H9 (cell line): Measurements from ENCODE around the gene WFDC12. TPM values are rescaled to one million over a fixed set of nuclear protein-coding genes. Genes with fewer than 3 reads are reported as not detected.

Experiments
- DNase-seq: peaks from one replicate; pipeline ENCODE4 v3.0.0-alpha.2; 2017
- H2AFZ ChIP-seq: one replicate; pipeline ENCODE4 v1.6.1; 2013; ENCODE audit warnings: mild to moderate bottlenecking, low read length, control low read depth, moderate library complexity
- H2AK5ac ChIP-seq: 2 replicates; pipeline ENCODE4 v1.6.1; 2013; ENCODE audit warnings: low read length, control low read depth, mixed read lengths; ENCODE audit not compliant: insufficient read length
- H2BK120ac ChIP-seq: one replicate; pipeline ENCODE4 v1.6.1; 2013; ENCODE audit warnings: low read depth, mild to moderate bottlenecking, low read length, control low read depth, inconsistent platforms; ENCODE audit not compliant: poor library complexity, severe bottlenecking
- H2BK12ac ChIP-seq: 2 replicates; pipeline ENCODE4 v1.6.1; 2013; ENCODE audit warnings: low read length, control low read depth, mixed read lengths, low read depth; ENCODE audit not compliant: insufficient read length
- H2BK15ac ChIP-seq: 2 replicates; pipeline ENCODE4 v1.6.1; 2013; ENCODE audit warnings: low read depth, low read length, control low read depth
- H2BK20ac ChIP-seq: one replicate; pipeline ENCODE4 v1.6.1; 2013; ENCODE audit warnings: low read depth, mild to moderate bottlenecking, low read length, control low read depth, inconsistent platforms; ENCODE audit not compliant: poor library complexity, severe bottlenecking
- H2BK5ac ChIP-seq: 2 replicates; pipeline ENCODE4 v1.6.1; 2013; ENCODE audit warnings: low read length, control low read depth, mixed read lengths; ENCODE audit not compliant: insufficient read length
- H3K14ac ChIP-seq: 2 replicates; pipeline ENCODE4 v1.6.1; 2013; ENCODE audit warnings: low read length, control low read depth; ENCODE audit not compliant: insufficient read depth
- H3K18ac ChIP-seq: 2 replicates; pipeline ENCODE4 v1.6.1; 2013; ENCODE audit warnings: low read depth, mild to moderate bottlenecking, mixed read lengths, low read length, control low read depth; ENCODE audit not compliant: insufficient read length
- H3K23ac ChIP-seq: 2 replicates; pipeline ENCODE4 v1.6.1; 2013; ENCODE audit warnings: low read length, control low read depth, mixed read lengths, low read depth; ENCODE audit not compliant: insufficient read length
- H3K23me2 ChIP-seq: 2 replicates; pipeline ENCODE4 v1.6.1; 2013; ENCODE audit warnings: low read depth, mild to moderate bottlenecking, mixed read lengths, low read length, control low read depth; ENCODE audit not compliant: insufficient read length, poor library complexity, severe bottlenecking
- H3K27ac ChIP-seq: 2 replicates; pipeline ENCODE4 v1.5.1; 2013; ENCODE audit warnings: low read length, control low read depth, mixed read lengths, low read depth; ENCODE audit not compliant: insufficient read length
- H3K27me3 ChIP-seq: 2 replicates; pipeline ENCODE4 v1.6.1; 2013; ENCODE audit warnings: low read length, control low read depth, inconsistent platforms; ENCODE audit not compliant: insufficient read depth
- H3K4ac ChIP-seq: 2 replicates; pipeline ENCODE4 v1.6.1; 2013; ENCODE audit warnings: low read depth, mild to moderate bottlenecking, control low read depth, inconsistent platforms, low read length, moderate library complexity
- H3K4me1 ChIP-seq: 2 replicates; pipeline ENCODE4 v1.6.1; 2013; ENCODE audit warnings: low read length, control low read depth, inconsistent platforms; ENCODE audit not compliant: insufficient read depth
- H3K4me2 ChIP-seq: 2 replicates; pipeline ENCODE4 v1.6.1; 2013; ENCODE audit warnings: low read length, control low read depth, mixed read lengths; ENCODE audit not compliant: insufficient read length, insufficient read depth
- H3K56ac ChIP-seq: 2 replicates; pipeline ENCODE4 v1.6.1; 2013; ENCODE audit warnings: low read depth, mild to moderate bottlenecking, mixed read lengths, low read length, control low read depth; ENCODE audit not compliant: insufficient read length
- H3K79me1 ChIP-seq: 2 replicates; pipeline ENCODE4 v1.6.1; 2013; ENCODE audit warnings: low read depth, mild to moderate bottlenecking, moderate library complexity, low read length, control low read depth, inconsistent platforms; ENCODE audit not compliant: insufficient read depth, poor library complexity, severe bottlenecking
- H3K79me2 ChIP-seq: 2 replicates; pipeline ENCODE4 v1.6.1; 2013; ENCODE audit warnings: low read length, control low read depth, inconsistent platforms; ENCODE audit not compliant: insufficient read depth
- H3K9ac ChIP-seq: 2 replicates; pipeline ENCODE4 v1.6.1; 2013; ENCODE audit warnings: low read length, control low read depth, mixed read lengths; ENCODE audit not compliant: insufficient read length; ENCODE audit errors: extremely low read depth
- H3K9me3 ChIP-seq: one replicate; pipeline ENCODE4 v1.6.1; 2013; ENCODE audit warnings: low read depth, low read length, inconsistent platforms; ENCODE audit not compliant: control insufficient read depth
- H3T11ph ChIP-seq: one replicate; pipeline ENCODE4 v1.6.1; 2013; ENCODE audit warnings: mild to moderate bottlenecking, low read length, control low read depth, inconsistent platforms
- H4K20me1 ChIP-seq: one replicate; pipeline ENCODE4 v1.6.1; 2013; ENCODE audit not compliant: control insufficient read depth, insufficient read length, insufficient read depth
- H4K5ac ChIP-seq: 2 replicates; pipeline ENCODE4 v1.6.1; 2013; ENCODE audit warnings: low read depth, mild to moderate bottlenecking, mixed read lengths, low read length, control low read depth; ENCODE audit not compliant: insufficient read length
- H4K8ac ChIP-seq: replicated peaks from 2 replicates; pipeline ENCODE4 v1.6.1; 2013; ENCODE audit warnings: low read length, control low read depth, mixed read lengths, low read depth; ENCODE audit not compliant: insufficient read length
- H4K91ac ChIP-seq: 2 replicates; pipeline ENCODE4 v1.6.1; 2013; ENCODE audit warnings: low read depth, mild to moderate bottlenecking, moderate library complexity, mixed read lengths, low read length, control low read depth; ENCODE audit not compliant: insufficient read length
- H3K27ac Mint-ChIP-seq, 3 experiments: 2 replicates in 2 of 3; 3 replicates in 1 of 3; pipeline ENCODE4 v1.8.0; 2020 to 2021; ENCODE audit warnings: mixed read lengths in 3 of 3, mild to moderate bottlenecking in 1 of 3, moderate library complexity in 1 of 3
- H3K27me3 Mint-ChIP-seq: 2 replicates; pipeline ENCODE4 v1.8.0; 2021; ENCODE audit warnings: low read depth, mild to moderate bottlenecking, moderate library complexity, mixed read lengths
- H3K36me3 Mint-ChIP-seq, 3 experiments: 2 replicates in 2 of 3; 3 replicates in 1 of 3; pipeline ENCODE4 v1.8.0; 2020 to 2021; ENCODE audit warnings: low read depth in 3 of 3, mixed read lengths in 3 of 3; ENCODE audit not compliant: insufficient read depth in 1 of 3
- H3K4me1 Mint-ChIP-seq, 2 experiments: 2 replicates each; pipeline ENCODE4 v1.8.0; 2020; ENCODE audit warnings: mixed read lengths in 2 of 2
- H3K4me3 Mint-ChIP-seq, 2 experiments: 2 replicates in 1 of 2; 3 replicates in 1 of 2; pipeline ENCODE4 v1.8.0; 2020 to 2021; ENCODE audit warnings: mild to moderate bottlenecking in 2 of 2, mixed read lengths in 2 of 2, moderate library complexity in 1 of 2
- H3K9me3 Mint-ChIP-seq, 2 experiments: 2 replicates in 1 of 2; 3 replicates in 1 of 2; pipeline ENCODE4 v1.8.0; 2020; ENCODE audit warnings: mild to moderate bottlenecking in 2 of 2, mixed read lengths in 2 of 2, moderate library complexity in 1 of 2
- WGBS: extraction: QIAGEN DNeasy Blood & Tissue Kit; methylation state at CpG from one replicate; pipeline ENCODE4 v1.1.7; 2013; ENCODE audit warnings: missing lambda C conversion rate, low lambda C conversion rate, mixed read lengths; ENCODE audit not compliant: insufficient read length; ENCODE audit errors: extremely low coverage; 5-methylcytosine and 5-hydroxymethylcytosine counted together
- total RNA-seq: library from RNA; stranded (reverse); gene quantifications from 2 replicates; pipeline ENCODE4 v1.2.1, GENCODE V29; 2021
- TF ChIP-seq, protein P1 (sequence below): fragments of 200-600 bp; sonication (generic); conservative IDR thresholded peaks from 3 replicates; pipeline ENCODE4 v1.8.0; 2021; ENCODE audit warnings: antibody characterized with exemption, mild to moderate bottlenecking

WFDC12 gene
- total RNA-seq, 1 experiment from 2014 or later = not detected

DNA sequence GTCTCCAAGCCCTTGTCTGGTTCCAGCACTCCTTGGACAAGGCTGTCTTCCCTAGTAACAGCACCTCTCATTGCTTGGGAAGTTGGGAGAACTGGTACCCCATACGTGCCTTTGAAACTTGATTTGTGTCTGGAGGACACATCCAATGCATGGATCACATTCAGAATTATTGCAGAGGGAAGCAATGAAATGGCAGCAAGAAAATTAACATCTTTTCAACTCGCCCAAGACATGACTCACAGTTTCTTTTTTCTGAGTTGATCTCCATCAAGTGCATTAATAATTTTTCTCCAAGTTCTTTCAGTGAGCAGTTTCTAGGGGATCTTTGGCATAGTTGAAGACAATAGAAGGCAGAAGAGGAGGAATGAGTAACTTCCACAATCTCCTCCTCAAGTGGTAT, 28.1 kb upstream of the WFDC12 start:
- no peak overlapping the region for H2BK15ac ChIP-seq
- H3K4me2 ChIP-seq = no peak overlapping the region
- no peaks in the 10 kb centered on the region for H3K23me2 ChIP-seq
- H3K27me3 ChIP-seq = no peaks in the 10 kb centered on the region
- DNase-seq = no peak
- no peak overlapping the region for H4K5ac ChIP-seq
- no peaks in the 10 kb centered on the region for H3K4me1 ChIP-seq
- no peak overlapping the region for H3K18ac ChIP-seq
- H4K8ac ChIP-seq = no peak overlapping the region
- H3K9me3 Mint-ChIP-seq = peaks cover 4 to 14% of the 10 kb centered on the region in 2 experiments
- no peaks in the 10 kb centered on the region for H3K4me1 Mint-ChIP-seq
- H3K4me3 Mint-ChIP-seq = no peak overlapping the region
- H2BK20ac ChIP-seq = no peak overlapping the region
- H2AK5ac ChIP-seq = no peak overlapping the region
- H3K27me3 Mint-ChIP-seq = peaks cover 19% of the 10 kb centered on the region
- no peak overlapping the region for H3K56ac ChIP-seq
- no peak overlapping the region for H3T11ph ChIP-seq
- no peak overlapping the region for H2AFZ ChIP-seq
- no peaks in the 10 kb centered on the region for H3K79me2 ChIP-seq
- H2BK120ac ChIP-seq = no peak overlapping the region
- no peak overlapping the region for H3K4ac ChIP-seq
- no peak overlapping the region for H3K14ac ChIP-seq
- no peaks in the 10 kb centered on the region for H3K79me1 ChIP-seq
- H3K9ac ChIP-seq = no peak overlapping the region
- no peak overlapping the region for H3K23ac ChIP-seq
- H3K9me3 ChIP-seq = no peaks in the 10 kb centered on the region
- no peaks in the 10 kb centered on the region for H4K20me1 ChIP-seq
- H2BK5ac ChIP-seq = no peak overlapping the region
- no CpG with 5 or more reads among the region's 2 CpGs for WGBS
- H3K27ac Mint-ChIP-seq = no peak overlapping the region
- H3K36me3 Mint-ChIP-seq = no peaks in the 10 kb centered on the region; a peak in 1 of 7 replicates
- H3K27ac ChIP-seq = no peak overlapping the region
- TF ChIP-seq, protein P1, sequence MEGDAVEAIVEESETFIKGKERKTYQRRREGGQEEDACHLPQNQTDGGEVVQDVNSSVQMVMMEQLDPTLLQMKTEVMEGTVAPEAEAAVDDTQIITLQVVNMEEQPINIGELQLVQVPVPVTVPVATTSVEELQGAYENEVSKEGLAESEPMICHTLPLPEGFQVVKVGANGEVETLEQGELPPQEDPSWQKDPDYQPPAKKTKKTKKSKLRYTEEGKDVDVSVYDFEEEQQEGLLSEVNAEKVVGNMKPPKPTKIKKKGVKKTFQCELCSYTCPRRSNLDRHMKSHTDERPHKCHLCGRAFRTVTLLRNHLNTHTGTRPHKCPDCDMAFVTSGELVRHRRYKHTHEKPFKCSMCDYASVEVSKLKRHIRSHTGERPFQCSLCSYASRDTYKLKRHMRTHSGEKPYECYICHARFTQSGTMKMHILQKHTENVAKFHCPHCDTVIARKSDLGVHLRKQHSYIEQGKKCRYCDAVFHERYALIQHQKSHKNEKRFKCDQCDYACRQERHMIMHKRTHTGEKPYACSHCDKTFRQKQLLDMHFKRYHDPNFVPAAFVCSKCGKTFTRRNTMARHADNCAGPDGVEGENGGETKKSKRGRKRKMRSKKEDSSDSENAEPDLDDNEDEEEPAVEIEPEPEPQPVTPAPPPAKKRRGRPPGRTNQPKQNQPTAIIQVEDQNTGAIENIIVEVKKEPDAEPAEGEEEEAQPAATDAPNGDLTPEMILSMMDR = no peak
- H4K91ac ChIP-seq = no peak overlapping the region
- H2BK12ac ChIP-seq = no peak overlapping the region
